ENCODE data around the gene TAS2R4.

- no peak for TF ChIP-seq ELF4 (IDR thresholded peaks at IDR 0.05)
- no peak for TF ChIP-seq ARNT (IDR thresholded peaks at IDR 0.05)
- no peak for TF ChIP-seq BHLHE40 (IDR thresholded peaks at IDR 0.05; ENCODE audit: borderline replicate concordance)
Observed at GRCh38 chr7:141820067-141820466, 43.6 kb downstream of the TAS2R4 start.

Measured in HEK293T (cell line).